Measurements from ENCODE around the gene FAM199X. TPM values are rescaled to one million over a fixed set of nuclear protein-coding genes. Genes with fewer than 3 reads are reported as not detected.

Gene FAM199X
- total and polyA plus RNA-seq, 2 experiments from 2014 or later: 11.0 to 18.7 TPM

GRCh38 chrX:104117759-104118158 is 48.5 kb upstream of the FAM199X start:
- Histone ChIP-seq H3F3A (replicated peaks; ENCODE audit: low read depth) (no peaks in the 10 kb centered on the region), H3K27ac (ENCODE audit: low read depth) (no peak overlapping the region), H3K9me2 (ENCODE audit: insufficient read depth) (no peaks in the 10 kb centered on the region), H3K79me2 (replicated peaks; ENCODE audit: insufficient read depth) (no peaks in the 10 kb centered on the region), H3K4me3 (no peak overlapping the region), H2AFZ (no peak overlapping the region), H3K4me1 (ENCODE audit: insufficient read depth) (peaks cover 6% of the 10 kb centered on the region), H3K36me3 (ENCODE audit: insufficient read depth) (no peaks in the 10 kb centered on the region), H3K27me3 (ENCODE audit: insufficient read depth) (no peaks in the 10 kb centered on the region), H4K20me1 (replicated peaks; ENCODE audit: insufficient read depth) (no peaks in the 10 kb centered on the region), H3K4me2 (no peak overlapping the region)
- H3K27ac Mint-ChIP-seq: no peak overlapping the region
- no peak for TF ChIP-seq REST (IDR thresholded peaks at IDR 0.05; ENCODE audit: unreplicated experiment)
- no peak for TF ChIP-seq EZH2phosphoT487 (IDR thresholded peaks at IDR 0.05; ENCODE audit: unreplicated experiment)
- TF ChIP-seq JUNB (IDR thresholded peaks at IDR 0.05; ENCODE audit: unreplicated experiment): no peak
- TF ChIP-seq STAT1 (IDR thresholded peaks at IDR 0.05; ENCODE audit: unreplicated experiment): no peak
- no peak for TF ChIP-seq CTCF (conservative IDR thresholded peaks at IDR 0.05; ENCODE audit: low read depth in 2 of 2)
- TF ChIP-seq ZNF331 (CRISPR knock-in tag; IDR thresholded peaks at IDR 0.05; ENCODE audit: low read depth): no peak
- TF ChIP-seq ZNF114 (CRISPR knock-in tag; IDR thresholded peaks at IDR 0.05): no peak
- no peak for TF ChIP-seq ETS1 (IDR thresholded peaks at IDR 0.05)
- TF ChIP-seq, protein P1, sequence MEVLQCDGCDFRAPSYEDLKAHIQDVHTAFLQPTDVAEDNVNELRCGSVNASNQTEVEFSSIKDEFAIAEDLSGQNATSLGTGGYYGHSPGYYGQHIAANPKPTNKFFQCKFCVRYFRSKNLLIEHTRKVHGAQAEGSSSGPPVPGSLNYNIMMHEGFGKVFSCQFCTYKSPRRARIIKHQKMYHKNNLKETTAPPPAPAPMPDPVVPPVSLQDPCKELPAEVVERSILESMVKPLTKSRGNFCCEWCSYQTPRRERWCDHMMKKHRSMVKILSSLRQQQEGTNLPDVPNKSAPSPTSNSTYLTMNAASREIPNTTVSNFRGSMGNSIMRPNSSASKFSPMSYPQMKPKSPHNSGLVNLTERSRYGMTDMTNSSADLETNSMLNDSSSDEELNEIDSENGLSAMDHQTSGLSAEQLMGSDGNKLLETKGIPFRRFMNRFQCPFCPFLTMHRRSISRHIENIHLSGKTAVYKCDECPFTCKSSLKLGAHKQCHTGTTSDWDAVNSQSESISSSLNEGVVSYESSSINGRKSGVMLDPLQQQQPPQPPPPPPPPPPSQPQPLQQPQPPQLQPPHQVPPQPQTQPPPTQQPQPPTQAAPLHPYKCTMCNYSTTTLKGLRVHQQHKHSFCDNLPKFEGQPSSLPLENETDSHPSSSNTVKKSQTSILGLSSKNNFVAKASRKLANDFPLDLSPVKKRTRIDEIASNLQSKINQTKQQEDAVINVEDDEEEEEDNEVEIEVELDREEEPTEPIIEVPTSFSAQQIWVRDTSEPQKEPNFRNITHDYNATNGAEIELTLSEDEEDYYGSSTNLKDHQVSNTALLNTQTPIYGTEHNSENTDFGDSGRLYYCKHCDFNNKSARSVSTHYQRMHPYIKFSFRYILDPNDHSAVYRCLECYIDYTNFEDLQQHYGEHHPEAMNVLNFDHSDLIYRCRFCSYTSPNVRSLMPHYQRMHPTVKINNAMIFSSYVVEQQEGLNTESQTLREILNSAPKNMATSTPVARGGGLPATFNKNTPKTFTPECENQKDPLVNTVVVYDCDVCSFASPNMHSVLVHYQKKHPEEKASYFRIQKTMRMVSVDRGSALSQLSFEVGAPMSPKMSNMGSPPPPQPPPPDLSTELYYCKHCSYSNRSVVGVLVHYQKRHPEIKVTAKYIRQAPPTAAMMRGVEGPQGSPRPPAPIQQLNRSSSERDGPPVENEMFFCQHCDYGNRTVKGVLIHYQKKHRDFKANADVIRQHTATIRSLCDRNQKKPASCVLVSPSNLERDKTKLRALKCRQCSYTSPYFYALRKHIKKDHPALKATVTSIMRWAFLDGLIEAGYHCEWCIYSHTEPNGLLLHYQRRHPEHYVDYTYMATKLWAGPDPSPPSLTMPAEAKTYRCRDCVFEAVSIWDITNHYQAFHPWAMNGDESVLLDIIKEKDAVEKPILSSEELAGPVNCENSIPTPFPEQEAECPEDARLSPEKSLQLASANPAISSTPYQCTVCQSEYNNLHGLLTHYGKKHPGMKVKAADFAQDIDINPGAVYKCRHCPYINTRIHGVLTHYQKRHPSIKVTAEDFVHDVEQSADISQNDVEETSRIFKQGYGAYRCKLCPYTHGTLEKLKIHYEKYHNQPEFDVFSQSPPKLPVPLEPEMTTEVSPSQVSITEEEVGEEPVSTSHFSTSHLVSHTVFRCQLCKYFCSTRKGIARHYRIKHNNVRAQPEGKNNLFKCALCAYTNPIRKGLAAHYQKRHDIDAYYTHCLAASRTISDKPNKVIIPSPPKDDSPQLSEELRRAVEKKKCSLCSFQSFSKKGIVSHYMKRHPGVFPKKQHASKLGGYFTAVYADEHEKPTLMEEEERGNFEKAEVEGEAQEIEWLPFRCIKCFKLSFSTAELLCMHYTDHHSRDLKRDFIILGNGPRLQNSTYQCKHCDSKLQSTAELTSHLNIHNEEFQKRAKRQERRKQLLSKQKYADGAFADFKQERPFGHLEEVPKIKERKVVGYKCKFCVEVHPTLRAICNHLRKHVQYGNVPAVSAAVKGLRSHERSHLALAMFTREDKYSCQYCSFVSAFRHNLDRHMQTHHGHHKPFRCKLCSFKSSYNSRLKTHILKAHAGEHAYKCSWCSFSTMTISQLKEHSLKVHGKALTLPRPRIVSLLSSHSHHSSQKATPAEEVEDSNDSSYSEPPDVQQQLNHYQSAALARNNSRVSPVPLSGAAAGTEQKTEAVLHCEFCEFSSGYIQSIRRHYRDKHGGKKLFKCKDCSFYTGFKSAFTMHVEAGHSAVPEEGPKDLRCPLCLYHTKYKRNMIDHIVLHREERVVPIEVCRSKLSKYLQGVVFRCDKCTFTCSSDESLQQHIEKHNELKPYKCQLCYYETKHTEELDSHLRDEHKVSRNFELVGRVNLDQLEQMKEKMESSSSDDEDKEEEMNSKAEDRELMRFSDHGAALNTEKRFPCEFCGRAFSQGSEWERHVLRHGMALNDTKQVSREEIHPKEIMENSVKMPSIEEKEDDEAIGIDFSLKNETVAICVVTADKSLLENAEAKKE (CRISPR knock-in tag; IDR thresholded peaks at IDR 0.05): no peak
- no peak for TF ChIP-seq NANOG (IDR thresholded peaks at IDR 0.05; ENCODE audit: borderline replicate concordance)
- TF ChIP-seq EZH2 (IDR thresholded peaks at IDR 0.05; ENCODE audit: low read depth, unreplicated experiment): no peak
- no peak for TF ChIP-seq CREB1 (CRISPR knock-in tag; IDR thresholded peaks at IDR 0.05; ENCODE audit: low read depth)
- TF ChIP-seq POLR2AphosphoS5 (IDR thresholded peaks at IDR 0.05; ENCODE audit: low read depth): no peak
- no peaks in the 10 kb centered on the region for H3K9me3 Mint-ChIP-seq
- ATAC-seq (no peak), DNase-seq (ENCODE audit: low spot score) (no peak)
- H3K4me1 Mint-ChIP-seq: peaks cover 27% of the 10 kb centered on the region; the same call in 2 of the 3 replicates
- H3K4me3 Mint-ChIP-seq: no peak overlapping the region
- H3K27me3 Mint-ChIP-seq (ENCODE audit: insufficient read depth, low read depth, poor library complexity): peaks cover 8% of the 10 kb centered on the region
- H3K36me3 Mint-ChIP-seq (ENCODE audit: low read depth): no peaks in the 10 kb centered on the region

Measured in GM23338 (cell line).